Measurements from ENCODE around the gene ELAVL1.

GRCh38 chr19:7927605-7928333 lies 77.7 kb downstream of the ELAVL1 start:
- 0 out of 2 replicates have a peak, but pooled peaks have one; percentile 2 for TF ChIP-seq POLR2A (IDR thresholded peaks at IDR 0.05; ENCODE audit: low read depth, low read length)
- TF ChIP-seq SPI1 (IDR thresholded peaks at IDR 0.05; ENCODE audit: low read depth, low read length): no peak
- TF ChIP-seq TAF1 (IDR thresholded peaks at IDR 0.05; ENCODE audit: low read depth, low read length): no peak
- TF ChIP-seq POLR2AphosphoS5 (IDR thresholded peaks at IDR 0.05; ENCODE audit: low read depth, low read length): no peak; the same call in 1 of the 2 replicates
- no peak for TF ChIP-seq POU2F2 (IDR thresholded peaks at IDR 0.05; ENCODE audit: low read depth, low read length)
- no peak for TF ChIP-seq PAX5 (IDR thresholded peaks at IDR 0.05; ENCODE audit: insufficient read depth, low read length, severe bottlenecking)

Measured in GM12891 (cell line).